HepG2 (cell line): ENCODE data around the gene ACSF3. TPM values are rescaled to one million over a fixed set of nuclear protein-coding genes. Genes with fewer than 3 reads are reported as not detected.

ENCODE experiments used
- ATAC-seq: fragments of 200-7000 bp; cut with Tn5 transposase; 3 replicates; pipeline ENCODE4 v1.9.1; 2020; ENCODE audit warnings: mild to moderate bottlenecking, moderate library complexity
- BruUV-seq: library from RNA; stranded (reverse); fragments of 400-500 nt; replicated peaks from 2 replicates; lab custom pipeline; 2021; lab: Mats Ljungman, UMichigan
- CTCF ChIA-PET: fragments of 300-600 bp; formaldehyde crosslinking; extraction: SDS; loops from one replicate; lab custom pipeline; 2021; ENCODE audit warnings: low total read pairs, inconsistent platforms, low intra/inter-chr PET ratio; lab: Yijun Ruan, JAX
- POLR2A ChIA-PET: fragments of 350-600 bp; sonication (Branson Sonifier 250); formaldehyde crosslinking; loops from one replicate; lab custom pipeline; 2020; ENCODE audit warnings: antibody characterized with exemption, inconsistent platforms; lab: Yijun Ruan, JAX
- DNase-seq: peaks from one replicate; pipeline ENCODE4 v3.0.0-alpha.2; 2015; ENCODE audit warnings: low spot score
- FAIRE-seq: peaks from 3 replicates; lab custom pipeline; 2011; peaks lifted over from hg19 to GRCh38; lab: Jason Lieb, UNC
- H2AFZ ChIP-seq: one replicate; pipeline ENCODE4 v1.6.1; 2011; ENCODE audit warnings: low read length, inconsistent platforms
- H3K27ac ChIP-seq: fragments of 300-600 bp; 3 replicates; pipeline ENCODE4 v1.8.0; 2011; ENCODE audit warnings: mixed run types, mild to moderate bottlenecking, mixed read lengths, low read length, inconsistent platforms; ENCODE audit not compliant: insufficient read depth; ENCODE audit errors: extremely low read length
- H3K27me3 ChIP-seq, 2 experiments: fragments of 200-600 bp in 1 of 2; 2 replicates in 1 of 2; 3 replicates in 1 of 2; pipeline versions ENCODE4 v1.6.0 to v1.8.0; 2011; ENCODE audit warnings: low read length in 2 of 2, mild to moderate bottlenecking in 2 of 2, moderate library complexity in 2 of 2, inconsistent platforms in 1 of 2; ENCODE audit not compliant: insufficient read depth in 2 of 2, control insufficient read depth in 1 of 2
- H3K36me3 ChIP-seq, 2 experiments: fragments of 200-600 bp in 1 of 2; replicated peaks in 1 of 2; 2 replicates in 1 of 2; 3 replicates in 1 of 2; pipeline versions ENCODE4 v1.5.1 to v1.8.0; 2011; ENCODE audit warnings: low read length in 2 of 2, inconsistent platforms in 1 of 2; ENCODE audit not compliant: insufficient read depth in 2 of 2, control insufficient read depth in 1 of 2
- H3K4me1 ChIP-seq: 2 replicates; pipeline ENCODE4 v1.5.1; 2012; ENCODE audit warnings: low read length, inconsistent platforms; ENCODE audit not compliant: insufficient read depth
- H3K4me2 ChIP-seq: 2 replicates; pipeline ENCODE4 v1.6.0; 2011; ENCODE audit warnings: low read depth, low read length, inconsistent platforms
- H3K4me3 ChIP-seq, 3 experiments: fragments of 200-600 bp in 1 of 3; sonication (generic), shearing (Covaris generic) in 1 of 3; replicated peaks in 1 of 3; 2 replicates each; pipeline ENCODE4 v1.5.1; 2011 to 2016; ENCODE audit warnings: low read length in 3 of 3, inconsistent platforms in 2 of 3, low read depth in 2 of 3, mild to moderate bottlenecking in 2 of 3, control low read depth in 1 of 3, mixed read lengths in 1 of 3; ENCODE audit not compliant: insufficient read depth in 1 of 3
- H3K79me2 ChIP-seq: one replicate; pipeline ENCODE4 v1.6.1; 2011; ENCODE audit warnings: low read length, inconsistent platforms; ENCODE audit not compliant: insufficient read depth
- H3K9ac ChIP-seq: 2 replicates; pipeline ENCODE4 v1.6.0; 2011; ENCODE audit warnings: mild to moderate bottlenecking, low read depth, low read length, inconsistent platforms; ENCODE audit not compliant: insufficient read depth
- H3K9me3 ChIP-seq: 2 replicates; pipeline ENCODE4 v1.5.1; 2012; ENCODE audit warnings: mild to moderate bottlenecking, low read length
- H4K20me1 ChIP-seq: 2 replicates; pipeline ENCODE4 v1.6.0; 2011; ENCODE audit warnings: inconsistent platforms, mild to moderate bottlenecking, low read length, moderate library complexity; ENCODE audit not compliant: insufficient read depth
- ARID4A ChIP-seq: sonication (generic); formaldehyde crosslinking; IDR thresholded peaks from 2 replicates; pipeline ENCODE4 v1.5.0; 2020; ENCODE audit warnings: mild to moderate bottlenecking, missing genetic modification reagents, borderline replicate concordance
- HHEX ChIP-seq: IDR thresholded peaks from 2 replicates; pipeline ENCODE4 v1.6.1; 2016; ENCODE audit warnings: control low read depth
- ISL2 ChIP-seq: sonication (generic); formaldehyde crosslinking; IDR thresholded peaks from 2 replicates; pipeline ENCODE4 v1.5.0; 2020; ENCODE audit warnings: missing genetic modification reagents
- LCORL ChIP-seq, 2 experiments: fragments of 450-650 bp in 1 of 2; sonication (generic) in 1 of 2; formaldehyde crosslinking in 1 of 2; IDR thresholded peaks; 2 replicates each; pipeline versions ENCODE4 v1.5.0 to v1.6.1; 2017 to 2020; ENCODE audit warnings: antibody characterized with exemption in 1 of 2, missing genetic modification reagents in 1 of 2
- MIER3 ChIP-seq: IDR thresholded peaks from 2 replicates; pipeline ENCODE4 v1.6.1; 2016; ENCODE audit warnings: missing compliant biosample characterization, borderline replicate concordance
- NR2F6 ChIP-seq, 2 experiments: IDR thresholded peaks; 2 replicates each; pipeline ENCODE4 v1.6.1; 2016; ENCODE audit warnings: antibody characterized with exemption in 1 of 2, mild to moderate bottlenecking in 1 of 2
- REL ChIP-seq: sonication (generic); formaldehyde crosslinking; conservative IDR thresholded peaks from 2 replicates; pipeline ENCODE4 v1.8.0; 2022; ENCODE audit warnings: mild to moderate bottlenecking, missing genetic modification reagents, moderate library complexity
- RNF2 ChIP-seq: fragments of 450-650 bp; conservative IDR thresholded peaks from 2 replicates; pipeline ENCODE4 v1.6.1; 2016; ENCODE audit warnings: low read depth
- SP140L ChIP-seq: sonication (generic); formaldehyde crosslinking; IDR thresholded peaks from 2 replicates; pipeline ENCODE4 v1.4.0; 2020; ENCODE audit warnings: missing genetic modification reagents, borderline replicate concordance
- ZNF263 ChIP-seq: sonication (generic); formaldehyde crosslinking; IDR thresholded peaks from 2 replicates; pipeline ENCODE4 v1.4.0; 2020; ENCODE audit warnings: missing genetic modification reagents
- ZNF292 ChIP-seq: sonication (generic); formaldehyde crosslinking; IDR thresholded peaks from 2 replicates; pipeline ENCODE4 v1.8.1; 2022; ENCODE audit warnings: mild to moderate bottlenecking, low read depth, missing genetic modification reagents, borderline replicate concordance
- ZNF33B ChIP-seq: sonication (generic); formaldehyde crosslinking; IDR thresholded peaks from 2 replicates; pipeline ENCODE4 v1.5.1; 2020; ENCODE audit warnings: mild to moderate bottlenecking, missing genetic modification reagents
- ZNF556 ChIP-seq: sonication (generic); formaldehyde crosslinking; IDR thresholded peaks from 2 replicates; pipeline ENCODE4 v1.4.0; 2020; ENCODE audit warnings: mild to moderate bottlenecking, missing genetic modification reagents, borderline replicate concordance
- ZNF777 ChIP-seq: sonication (generic); formaldehyde crosslinking; IDR thresholded peaks from 2 replicates; pipeline ENCODE4 v1.4.0; 2020; ENCODE audit warnings: missing genetic modification reagents
- WGBS: methylation state at CpG from one replicate; pipeline ENCODE4 v1.1.6; 2017; ENCODE audit warnings: low lambda C conversion rate; 5-methylcytosine and 5-hydroxymethylcytosine counted together
- in situ Hi-C: cut with HindIII; loops from 2 replicates; pipeline ENCODE4 v1.10.0; 2017; ENCODE audit warnings: low pct_unique_long_range_greater_than_20kb; ENCODE audit not compliant: extremely low pct_ligation_motif_present
- intact Hi-C: fragments of 100-400 bp; cut with micrococcal nuclease; formaldehyde crosslinking; loops from one replicate; pipeline ENCODE4 v1.10.0; 2022; ENCODE audit not compliant: unreplicated experiment
- polyA plus RNA-seq, 8 experiments: library from polyadenylated mRNA; depleted of rRNA in 3 of 8; stranded (reverse) in 7 of 8; unstranded in 1 of 8; fragments of >200 nt; fragmentation: Illumina TruSeq in 4 of 8; extraction: Trizol in 4 of 8; gene quantifications; 2 replicates each; pipeline versions ENCODE4 v1.2.1 to v1.2.3, GENCODE V29; 2011 to 2016; ENCODE audit warnings: low read depth in 4 of 8, missing spikeins in 1 of 8, mixed read lengths in 1 of 8; ENCODE audit not compliant: insufficient read depth in 1 of 8
- total RNA-seq, 5 experiments: library from RNA; depleted of rRNA; stranded (reverse); fragments of >200 nt; fragmentation: Illumina TruSeq; extraction: Trizol; gene quantifications; 2 replicates each; pipeline ENCODE4 v1.2.3, GENCODE V29; 2016; ENCODE audit warnings: low read depth in 1 of 5
- TF ChIP-seq, protein P1 (sequence below): sonication (generic); formaldehyde crosslinking; IDR thresholded peaks from 2 replicates; pipeline ENCODE4 v1.5.1; 2020; ENCODE audit warnings: missing genetic modification reagents, mild to moderate bottlenecking, borderline replicate concordance
- TF ChIP-seq, protein P2 (sequence below): sonication (generic); formaldehyde crosslinking; IDR thresholded peaks from 2 replicates; pipeline ENCODE4 v1.4.0; 2020; ENCODE audit warnings: missing genetic modification reagents
- TF ChIP-seq, protein P3 (sequence below): fragments of 450-650 bp; IDR thresholded peaks from 2 replicates; pipeline ENCODE4 v1.6.1; 2017
- TF ChIP-seq, protein P4 (sequence below): sonication (generic); formaldehyde crosslinking; IDR thresholded peaks from 2 replicates; pipeline ENCODE4 v1.4.0; 2020; ENCODE audit warnings: mild to moderate bottlenecking, missing genetic modification reagents

The ACSF3 gene
- total and polyA plus RNA-seq, 2 of the 13 experiments (the other 11 are each of a cell fraction or from before 2014, with no cell fraction given): 14.9 to 30.6 TPM

DNA sequence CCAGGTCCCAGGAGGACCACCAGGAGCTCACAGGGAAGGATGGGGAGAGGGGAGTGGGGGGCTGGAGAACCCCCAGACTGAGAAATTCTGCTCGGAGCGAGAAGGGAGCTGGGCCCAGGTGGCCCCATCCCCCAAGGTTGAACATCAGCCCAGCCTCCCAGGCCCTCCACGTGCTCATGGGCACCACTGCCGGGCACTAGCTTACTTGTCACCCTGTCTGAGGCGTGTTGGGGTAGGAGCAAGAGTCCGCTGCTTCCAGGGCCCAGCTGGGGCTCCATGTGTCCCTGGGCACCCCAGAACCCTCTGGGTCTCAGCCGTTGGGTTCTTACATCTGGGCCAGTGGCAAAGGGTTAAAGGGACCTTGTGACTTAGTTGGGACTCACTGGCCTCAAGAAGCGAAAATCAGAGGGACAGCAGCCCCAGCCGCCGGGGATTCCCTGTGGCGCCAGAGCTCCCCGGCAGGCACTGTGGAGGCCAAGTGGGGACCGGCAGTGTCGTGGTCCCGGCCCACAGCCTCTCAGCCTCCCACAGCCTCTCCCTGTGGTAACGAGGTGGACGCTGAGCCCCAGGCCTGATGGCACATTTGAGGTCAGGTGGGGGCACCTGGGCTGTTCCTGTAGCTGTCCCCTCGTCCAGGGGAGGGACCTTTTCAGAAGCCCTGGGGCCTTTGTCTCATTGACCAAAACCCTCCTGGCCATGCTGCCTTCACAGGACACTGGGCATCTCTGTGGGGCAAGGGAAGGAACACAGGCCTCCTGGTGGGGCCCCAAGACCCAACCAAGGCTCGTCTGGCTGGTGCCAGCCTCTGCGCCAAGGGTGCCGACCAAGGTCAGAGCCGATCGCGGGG lies 44.2 kb downstream of the ACSF3 start:
- in situ Hi-C loops (no loop called here), intact Hi-C loops (no loop called here)
- Histone ChIP-seq H3K36me3 (peaks cover 23 to 47% of the 10 kb centered on the region in 2 experiments; a peak in 4 of 5 replicates), H3K27me3 (no peaks in the 10 kb centered on the region), H3K9me3 (no peaks in the 10 kb centered on the region), H3K27ac (no peak overlapping the region), H2AFZ (no peak overlapping the region), H3K4me1 (no peaks in the 10 kb centered on the region), H4K20me1 (no peaks in the 10 kb centered on the region), H3K9ac (no peak overlapping the region), H3K4me2 (no peak overlapping the region), H3K79me2 (no peaks in the 10 kb centered on the region), H3K4me3 (no peak overlapping the region)
- no TSS peak for BruUV-seq
- POLR2A ChIA-PET: no interaction called here
- no peak for DNase-seq
- CTCF ChIA-PET: no interaction called here
- no peak for FAIRE-seq
- no peak for ATAC-seq
- 98% methylated on average over 19 of the region's 24 CpGs for WGBS
- TF ChIP-seq ZNF292 (CRISPR knock-in tag): no peak
- TF ChIP-seq, protein P1, sequence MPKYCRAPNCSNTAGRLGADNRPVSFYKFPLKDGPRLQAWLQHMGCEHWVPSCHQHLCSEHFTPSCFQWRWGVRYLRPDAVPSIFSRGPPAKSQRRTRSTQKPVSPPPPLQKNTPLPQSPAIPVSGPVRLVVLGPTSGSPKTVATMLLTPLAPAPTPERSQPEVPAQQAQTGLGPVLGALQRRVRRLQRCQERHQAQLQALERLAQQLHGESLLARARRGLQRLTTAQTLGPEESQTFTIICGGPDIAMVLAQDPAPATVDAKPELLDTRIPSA (CRISPR knock-in tag): no peak
- no peak for TF ChIP-seq ZNF33B (CRISPR knock-in tag)
- TF ChIP-seq, protein P2, sequence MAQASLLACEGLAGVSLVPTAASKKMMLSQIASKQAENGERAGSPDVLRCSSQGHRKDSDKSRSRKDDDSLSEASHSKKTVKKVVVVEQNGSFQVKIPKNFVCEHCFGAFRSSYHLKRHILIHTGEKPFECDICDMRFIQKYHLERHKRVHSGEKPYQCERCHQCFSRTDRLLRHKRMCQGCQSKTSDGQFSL: no peak
- no peak for TF ChIP-seq MIER3 (CRISPR knock-in tag)
- TF ChIP-seq HHEX (CRISPR knock-in tag): no peak
- TF ChIP-seq, protein P3, sequence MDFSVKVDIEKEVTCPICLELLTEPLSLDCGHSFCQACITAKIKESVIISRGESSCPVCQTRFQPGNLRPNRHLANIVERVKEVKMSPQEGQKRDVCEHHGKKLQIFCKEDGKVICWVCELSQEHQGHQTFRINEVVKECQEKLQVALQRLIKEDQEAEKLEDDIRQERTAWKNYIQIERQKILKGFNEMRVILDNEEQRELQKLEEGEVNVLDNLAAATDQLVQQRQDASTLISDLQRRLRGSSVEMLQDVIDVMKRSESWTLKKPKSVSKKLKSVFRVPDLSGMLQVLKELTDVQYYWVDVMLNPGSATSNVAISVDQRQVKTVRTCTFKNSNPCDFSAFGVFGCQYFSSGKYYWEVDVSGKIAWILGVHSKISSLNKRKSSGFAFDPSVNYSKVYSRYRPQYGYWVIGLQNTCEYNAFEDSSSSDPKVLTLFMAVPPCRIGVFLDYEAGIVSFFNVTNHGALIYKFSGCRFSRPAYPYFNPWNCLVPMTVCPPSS: no peak
- TF ChIP-seq REL (CRISPR knock-in tag): no peak
- TF ChIP-seq RNF2: no peak
- no peak for TF ChIP-seq ZNF556 (CRISPR knock-in tag)
- TF ChIP-seq, protein P4, sequence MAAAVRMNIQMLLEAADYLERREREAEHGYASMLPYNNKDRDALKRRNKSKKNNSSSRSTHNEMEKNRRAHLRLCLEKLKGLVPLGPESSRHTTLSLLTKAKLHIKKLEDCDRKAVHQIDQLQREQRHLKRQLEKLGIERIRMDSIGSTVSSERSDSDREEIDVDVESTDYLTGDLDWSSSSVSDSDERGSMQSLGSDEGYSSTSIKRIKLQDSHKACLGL (CRISPR knock-in tag): no peak
- no peak for TF ChIP-seq SP140L (CRISPR knock-in tag)
- TF ChIP-seq LCORL (IDR thresholded peaks at IDR 0.05): no peak
- TF ChIP-seq LCORL (CRISPR knock-in tag; IDR thresholded peaks at IDR 0.05): no peak
- TF ChIP-seq NR2F6 (IDR thresholded peaks at IDR 0.05): no peak
- TF ChIP-seq NR2F6 (CRISPR knock-in tag; IDR thresholded peaks at IDR 0.05): no peak
- no peak for TF ChIP-seq ZNF777 (CRISPR knock-in tag)
- TF ChIP-seq ISL2 (CRISPR knock-in tag): no peak
- no peak for TF ChIP-seq ZNF263 (CRISPR knock-in tag)
- TF ChIP-seq ARID4A (CRISPR knock-in tag): no peak
